BE2C (cell line): ENCODE data around the gene TXNL4A.

Experiments
- DNase-seq: peaks from one replicate; pipeline ENCODE4 v3.0.0-alpha.2; 2020
- H3K27me3 ChIP-seq: fragments of 250-450 bp; sonication (Bioruptor Pico); 2 replicates; pipeline ENCODE4 v1.5.1; 2020; ENCODE audit warnings: mild to moderate bottlenecking
- H3K36me3 ChIP-seq: fragments of 250-450 bp; sonication (Bioruptor Pico); 2 replicates; pipeline ENCODE4 v1.5.1; 2020; ENCODE audit warnings: mild to moderate bottlenecking
- H3K4me1 ChIP-seq: fragments of 250-450 bp; sonication (Bioruptor Pico); 2 replicates; pipeline ENCODE4 v1.5.1; 2020
- H3K4me3 ChIP-seq: 2 replicates; pipeline ENCODE4 v1.5.1; 2011; ENCODE audit warnings: low read depth, low read length
- H3K9me3 ChIP-seq: fragments of 250-450 bp; sonication (Bioruptor Pico); 2 replicates; pipeline ENCODE4 v1.5.1; 2020
- CTCF ChIP-seq: IDR thresholded peaks from 2 replicates; pipeline ENCODE4 v1.5.1; 2012; ENCODE audit warnings: mild to moderate bottlenecking, low read depth, low read length

TXNL4A gene

DNA sequence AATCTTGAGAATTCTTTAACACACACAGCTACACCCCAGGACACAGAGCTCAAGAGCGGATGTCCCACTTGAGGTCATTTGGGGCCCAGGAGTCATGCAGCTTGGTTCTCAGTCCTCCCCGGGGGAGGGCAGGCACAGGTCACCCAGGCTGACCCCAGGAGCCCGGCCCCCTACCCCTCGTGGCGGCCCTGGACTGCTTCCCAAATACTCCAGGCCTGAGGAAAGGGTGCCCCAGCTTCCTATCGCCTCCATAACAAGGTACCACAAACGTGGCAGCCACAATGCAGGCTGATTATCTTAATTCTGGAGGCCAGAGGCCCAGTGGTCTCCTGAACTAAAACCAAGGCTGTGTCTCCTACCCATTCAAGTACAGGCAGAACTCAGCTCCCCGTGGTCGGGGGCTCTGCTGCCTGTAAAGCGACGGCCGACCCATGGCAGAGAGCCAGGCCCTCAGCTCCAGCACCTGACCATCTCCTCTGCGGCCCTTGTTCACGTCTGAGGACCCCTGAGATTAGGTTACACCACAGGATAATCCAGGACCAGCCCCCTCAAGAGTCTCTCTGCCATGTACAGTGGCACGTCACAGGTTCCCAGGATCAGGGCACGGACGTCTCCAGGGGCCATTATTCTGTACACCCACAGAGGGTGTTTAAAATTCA, 47.4 kb downstream of the TXNL4A start:
- no peaks in the 10 kb centered on the region for H3K36me3 ChIP-seq
- no peaks in the 10 kb centered on the region for H3K4me1 ChIP-seq
- H3K4me3 ChIP-seq, result no peak overlapping the region
- DNase-seq, result no peak
- H3K27me3 ChIP-seq, result no peaks in the 10 kb centered on the region
- no peaks in the 10 kb centered on the region for H3K9me3 ChIP-seq
- TF ChIP-seq CTCF, result no peak

GRCh38 chr18:79940126-79940813, 48.1 kb downstream of the TXNL4A start:
- no peak for DNase-seq
- no peak overlapping the region for H3K4me3 ChIP-seq
- H3K4me1 ChIP-seq, result no peaks in the 10 kb centered on the region
- no peaks in the 10 kb centered on the region for H3K27me3 ChIP-seq
- H3K9me3 ChIP-seq, result no peaks in the 10 kb centered on the region
- H3K36me3 ChIP-seq, result no peaks in the 10 kb centered on the region
- TF ChIP-seq CTCF, result no peak

DNA sequence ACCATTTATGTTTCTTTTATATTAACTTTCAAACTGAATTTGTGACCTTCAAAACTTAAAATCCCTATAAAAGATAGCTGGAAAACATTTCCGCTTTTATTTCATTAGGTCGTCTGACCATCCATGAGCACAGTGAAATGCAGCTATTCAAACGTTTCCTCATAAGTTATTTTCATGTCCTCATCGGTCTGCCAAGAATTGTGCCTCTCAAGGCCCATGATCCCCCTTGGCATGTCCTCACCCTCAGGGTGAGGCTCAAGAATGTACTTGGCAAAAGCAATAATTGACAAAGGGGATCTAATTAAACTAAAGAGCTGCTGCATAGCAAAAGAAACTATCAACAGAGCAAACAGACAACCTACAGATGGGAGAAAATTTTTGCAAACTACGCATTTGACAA, 49.3 kb downstream of the TXNL4A start:
- no peaks in the 10 kb centered on the region for H3K9me3 ChIP-seq
- TF ChIP-seq CTCF, result no peak
- no peak overlapping the region for H3K4me3 ChIP-seq
- DNase-seq, result no peak
- no peaks in the 10 kb centered on the region for H3K4me1 ChIP-seq
- H3K27me3 ChIP-seq, result no peaks in the 10 kb centered on the region
- H3K36me3 ChIP-seq, result no peaks in the 10 kb centered on the region

GRCh38 chr18:79938196-79938595, 50.2 kb downstream of the TXNL4A start:
- TF ChIP-seq CTCF, result no peak
- Histone ChIP-seq H3K27me3 (no peaks in the 10 kb centered on the region), H3K4me1 (no peaks in the 10 kb centered on the region), H3K9me3 (no peaks in the 10 kb centered on the region), H3K36me3 (no peaks in the 10 kb centered on the region), H3K4me3 (no peak overlapping the region)
- no peak for DNase-seq

- no peak for TF ChIP-seq CTCF
- no peaks in the 10 kb centered on the region for H3K36me3 ChIP-seq
- H3K4me3 ChIP-seq, result no peak overlapping the region
- H3K9me3 ChIP-seq, result no peaks in the 10 kb centered on the region
- no peak for DNase-seq
- H3K4me1 ChIP-seq, result no peaks in the 10 kb centered on the region
- H3K27me3 ChIP-seq, result no peaks in the 10 kb centered on the region
Observed at GRCh38 chr18:79937103-79937860, 51.1 kb downstream of the TXNL4A start.

DNA sequence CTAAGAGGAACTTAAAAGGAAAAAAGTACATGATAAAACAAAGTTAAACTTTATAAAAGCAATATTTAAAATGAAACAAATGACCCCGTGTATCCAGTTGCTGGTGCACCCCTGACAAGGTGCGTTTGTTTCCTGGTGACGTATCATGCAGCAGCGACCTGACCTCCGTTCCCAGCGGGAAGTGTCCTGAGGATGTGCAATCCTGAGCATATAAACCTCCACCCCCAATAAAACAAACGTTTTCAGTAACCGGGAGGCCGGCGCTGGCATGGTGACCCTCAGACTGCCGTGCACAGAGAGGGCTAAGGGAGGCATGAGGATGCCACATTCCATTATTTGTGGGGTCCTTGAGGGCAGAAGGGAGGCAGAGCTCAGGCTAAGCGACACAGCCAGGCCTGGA, 51.7 kb downstream of the TXNL4A start:
- no peaks in the 10 kb centered on the region for H3K27me3 ChIP-seq
- H3K9me3 ChIP-seq, result no peaks in the 10 kb centered on the region
- no peaks in the 10 kb centered on the region for H3K36me3 ChIP-seq
- no peak for DNase-seq
- no peak for TF ChIP-seq CTCF
- H3K4me1 ChIP-seq, result no peaks in the 10 kb centered on the region
- H3K4me3 ChIP-seq, result no peak overlapping the region
